MM.1S (cell line): ENCODE measurements around the gene SLC47A2.

ENCODE experiments used
- DNase-seq: peaks from one replicate; pipeline ENCODE4 v3.0.0-alpha.2; 2015
- H2AFZ ChIP-seq: fragments of 300-600 bp; sonication (generic); 2 replicates; pipeline ENCODE4 v1.6.0; 2016; ENCODE audit warnings: antibody characterized with exemption, low read length
- H3F3A ChIP-seq: fragments of 300-600 bp; sonication (generic); 2 replicates; pipeline ENCODE4 v1.6.1; 2016; ENCODE audit warnings: mild to moderate bottlenecking, antibody characterized with exemption, low read length, moderate library complexity, mixed read lengths; ENCODE audit not compliant: insufficient read depth
- H3K27ac ChIP-seq: fragments of 300-600 bp; sonication (generic); 2 replicates; pipeline ENCODE4 v1.5.1; 2016; ENCODE audit warnings: mild to moderate bottlenecking, low read length
- H3K27me3 ChIP-seq: fragments of 300-600 bp; sonication (generic); replicated peaks from 2 replicates; pipeline ENCODE4 v1.6.0; 2016; ENCODE audit warnings: low read length; ENCODE audit not compliant: insufficient read depth
- H3K36me3 ChIP-seq: fragments of 300-600 bp; sonication (generic); replicated peaks from 2 replicates; pipeline ENCODE4 v1.6.1; 2016; ENCODE audit warnings: mild to moderate bottlenecking, low read length, mixed read lengths; ENCODE audit not compliant: insufficient read depth
- H3K4me1 ChIP-seq: fragments of 300-600 bp; sonication (generic); 2 replicates; pipeline ENCODE4 v1.6.1; 2016; ENCODE audit warnings: low read length, mixed read lengths
- H3K4me2 ChIP-seq: fragments of 300-600 bp; sonication (generic); 2 replicates; pipeline ENCODE4 v1.6.0; 2016; ENCODE audit warnings: low read depth, low read length
- H3K4me3 ChIP-seq: fragments of 300-600 bp; sonication (generic); 2 replicates; pipeline ENCODE4 v1.5.1; 2016; ENCODE audit warnings: low read length, mixed read lengths
- H3K79me2 ChIP-seq: fragments of 300-600 bp; sonication (generic); 2 replicates; pipeline ENCODE4 v1.6.1; 2016; ENCODE audit warnings: mixed run types, low read length, mixed read lengths
- H3K9ac ChIP-seq: fragments of 300-600 bp; sonication (generic); 2 replicates; pipeline ENCODE4 v1.6.1; 2016; ENCODE audit warnings: low read length, mixed read lengths
- H3K9me2 ChIP-seq: fragments of 300-600 bp; sonication (generic); replicated peaks from 2 replicates; pipeline ENCODE4 v1.6.1; 2016; ENCODE audit warnings: mild to moderate bottlenecking, low read length, mixed read lengths; ENCODE audit not compliant: insufficient read depth
- H3K9me3 ChIP-seq: fragments of 300-600 bp; sonication (generic); replicated peaks from 2 replicates; pipeline ENCODE4 v1.6.1; 2016; ENCODE audit warnings: mild to moderate bottlenecking, low read length, mixed read lengths; ENCODE audit not compliant: insufficient read depth
- H4K20me1 ChIP-seq: fragments of 300-600 bp; sonication (generic); 2 replicates; pipeline ENCODE4 v1.6.1; 2016; ENCODE audit warnings: mild to moderate bottlenecking, low read length, moderate library complexity, mixed read lengths; ENCODE audit not compliant: insufficient read depth
- EZH2 ChIP-seq: fragments of 300-600 bp; sonication (generic); optimal IDR thresholded peaks from 2 replicates; pipeline ENCODE3; 2017; ENCODE audit warnings: low read depth, mild to moderate bottlenecking, antibody characterized with exemption, low read length, mixed read lengths
- EZH2phosphoT487 ChIP-seq: fragments of 300-600 bp; sonication (generic); IDR thresholded peaks from 2 replicates; pipeline ENCODE4 v1.6.1; 2018; ENCODE audit warnings: antibody characterized with exemption, low read length
- TF ChIP-seq, protein P1 (sequence below): fragments of 300-600 bp; sonication (generic); IDR thresholded peaks from 2 replicates; pipeline ENCODE4 v1.5.1; 2016; ENCODE audit warnings: antibody characterized with exemption, low read length, mixed read lengths

Gene SLC47A2

DNA sequence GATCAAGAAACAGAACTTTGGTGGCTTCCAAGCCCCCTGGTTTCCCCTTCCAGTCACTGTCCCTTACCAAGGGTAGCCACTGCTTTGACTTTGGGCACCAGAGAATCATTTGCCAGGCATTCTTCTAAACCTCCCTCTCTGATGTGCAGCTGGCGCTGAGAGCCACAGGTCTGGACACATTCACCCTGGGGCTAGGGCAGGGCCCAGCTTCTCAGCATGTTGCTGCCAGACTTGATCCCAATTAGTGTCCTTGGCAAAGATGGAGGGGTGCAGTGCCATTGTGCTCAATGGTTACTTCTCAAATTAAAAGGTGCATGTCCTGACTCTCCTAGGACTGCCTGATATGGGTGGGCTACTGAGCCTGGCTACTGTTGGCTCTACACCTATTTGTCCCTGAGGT, 7.6 kb upstream of the SLC47A2 start:
- H3K4me1 ChIP-seq, result peaks cover 5% of the 10 kb centered on the region
- H3K27ac ChIP-seq, result no peak overlapping the region
- peak overlapping the region; percentile 35; the same call in 1 of the 2 replicates for H3K4me2 ChIP-seq
- H3K9ac ChIP-seq, result no peak overlapping the region
- no peaks in the 10 kb centered on the region for H3K9me3 ChIP-seq
- no peak overlapping the region for H3K4me3 ChIP-seq
- DNase-seq, result no peak
- H3K9me2 ChIP-seq, result no peaks in the 10 kb centered on the region
- no peaks in the 10 kb centered on the region for H3F3A ChIP-seq
- no peaks in the 10 kb centered on the region for H3K27me3 ChIP-seq
- H4K20me1 ChIP-seq, result no peaks in the 10 kb centered on the region
- H3K79me2 ChIP-seq, result no peaks in the 10 kb centered on the region
- no peaks in the 10 kb centered on the region for H3K36me3 ChIP-seq
- H2AFZ ChIP-seq, result peak overlapping the region; percentile 69
- TF ChIP-seq, protein P1, sequence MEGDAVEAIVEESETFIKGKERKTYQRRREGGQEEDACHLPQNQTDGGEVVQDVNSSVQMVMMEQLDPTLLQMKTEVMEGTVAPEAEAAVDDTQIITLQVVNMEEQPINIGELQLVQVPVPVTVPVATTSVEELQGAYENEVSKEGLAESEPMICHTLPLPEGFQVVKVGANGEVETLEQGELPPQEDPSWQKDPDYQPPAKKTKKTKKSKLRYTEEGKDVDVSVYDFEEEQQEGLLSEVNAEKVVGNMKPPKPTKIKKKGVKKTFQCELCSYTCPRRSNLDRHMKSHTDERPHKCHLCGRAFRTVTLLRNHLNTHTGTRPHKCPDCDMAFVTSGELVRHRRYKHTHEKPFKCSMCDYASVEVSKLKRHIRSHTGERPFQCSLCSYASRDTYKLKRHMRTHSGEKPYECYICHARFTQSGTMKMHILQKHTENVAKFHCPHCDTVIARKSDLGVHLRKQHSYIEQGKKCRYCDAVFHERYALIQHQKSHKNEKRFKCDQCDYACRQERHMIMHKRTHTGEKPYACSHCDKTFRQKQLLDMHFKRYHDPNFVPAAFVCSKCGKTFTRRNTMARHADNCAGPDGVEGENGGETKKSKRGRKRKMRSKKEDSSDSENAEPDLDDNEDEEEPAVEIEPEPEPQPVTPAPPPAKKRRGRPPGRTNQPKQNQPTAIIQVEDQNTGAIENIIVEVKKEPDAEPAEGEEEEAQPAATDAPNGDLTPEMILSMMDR, result no peak
- TF ChIP-seq EZH2phosphoT487, result no peak
- no peak for TF ChIP-seq EZH2

DNA sequence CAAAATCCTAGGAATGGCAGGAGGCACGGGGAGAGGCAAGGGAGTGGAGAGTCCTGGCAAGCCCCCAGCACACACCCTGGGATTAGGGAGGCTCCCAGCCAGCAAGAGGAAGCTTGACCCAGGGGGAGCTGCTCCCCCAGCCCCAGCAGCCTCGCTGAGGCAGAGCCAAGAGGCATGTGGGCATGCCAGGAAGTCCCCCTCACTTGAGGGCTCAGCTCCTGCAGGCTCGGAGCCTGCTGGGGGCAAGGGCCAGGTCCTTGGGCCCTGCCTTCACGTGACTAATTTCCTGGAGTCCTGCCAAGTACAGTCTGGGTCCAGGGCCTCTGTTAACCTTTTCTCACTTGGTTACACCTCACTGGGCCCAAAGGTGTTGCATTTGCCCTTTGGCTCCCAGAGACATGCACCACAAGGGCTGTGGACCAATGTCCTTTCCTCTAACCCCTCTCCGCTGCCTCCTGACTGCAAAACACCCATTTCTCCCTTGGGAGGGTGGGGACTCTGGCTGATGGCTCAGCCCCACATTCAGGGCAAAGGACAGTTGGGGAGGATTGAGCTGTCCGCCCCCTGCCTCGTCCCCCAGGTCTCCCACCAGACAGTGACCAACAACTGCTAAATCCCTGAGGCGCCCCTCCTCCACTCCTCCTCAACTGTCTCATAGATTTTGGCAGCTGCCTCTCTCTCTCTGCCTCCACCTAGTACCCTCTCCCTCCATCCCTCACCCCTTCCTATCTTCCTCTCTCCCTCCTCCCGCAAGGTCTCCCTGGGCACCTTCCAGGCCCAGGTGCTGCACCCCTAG, 4.4 kb upstream of the SLC47A2 start:
- no peaks in the 10 kb centered on the region for H3K79me2 ChIP-seq
- no peak overlapping the region for H3K4me2 ChIP-seq
- H3K27ac ChIP-seq, result no peak overlapping the region

DNA sequence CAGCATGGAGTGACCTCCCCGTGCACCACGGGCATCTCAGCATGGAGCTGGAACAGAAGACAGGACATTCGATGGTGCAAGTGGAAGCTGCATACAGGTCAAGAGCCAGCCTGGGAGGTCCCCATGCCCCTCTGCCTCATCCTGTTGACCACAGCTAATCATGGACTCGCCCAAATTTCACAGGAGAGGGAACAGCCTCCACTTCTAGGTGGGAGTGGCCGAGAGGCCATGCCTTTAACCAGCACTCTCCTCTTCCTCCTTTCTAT, 3.8 kb upstream of the SLC47A2 start:
- Histone ChIP-seq H3K4me2 (no peak overlapping the region), H3K27ac (no peak overlapping the region), H3K9me3 (no peaks in the 10 kb centered on the region), H3K4me3 (no peak overlapping the region), H4K20me1 (no peaks in the 10 kb centered on the region), H3K79me2 (no peaks in the 10 kb centered on the region), H3K36me3 (no peaks in the 10 kb centered on the region), H3F3A (no peaks in the 10 kb centered on the region), H3K4me1 (peaks cover 5% of the 10 kb centered on the region), H3K9ac (no peak overlapping the region), H2AFZ (no peak overlapping the region), H3K27me3 (no peaks in the 10 kb centered on the region), H3K9me2 (no peaks in the 10 kb centered on the region)
- no peak for TF ChIP-seq EZH2phosphoT487
- TF ChIP-seq EZH2, result no peak
- TF ChIP-seq, protein P1, result no peak
- no peak for DNase-seq

More for the DNA sequence above, 4.4 kb upstream of the SLC47A2 start:
- Histone ChIP-seq H3K9me2 (no peaks in the 10 kb centered on the region), H3K9ac (no peak overlapping the region), H3K9me3 (no peaks in the 10 kb centered on the region), H2AFZ (no peak overlapping the region), H3K36me3 (no peaks in the 10 kb centered on the region), H4K20me1 (no peaks in the 10 kb centered on the region), H3K27me3 (no peaks in the 10 kb centered on the region), H3K4me3 (no peak overlapping the region), H3F3A (no peaks in the 10 kb centered on the region), H3K4me1 (peaks cover 5% of the 10 kb centered on the region)
- TF ChIP-seq EZH2phosphoT487, result no peak
- TF ChIP-seq, protein P1, result no peak
- TF ChIP-seq EZH2, result no peak
- no peak for DNase-seq
